NCI-H1105 treated with DMSO at 0.1 percent for 48 hours (cell line): ENCODE measurements around the gene LRIF1.
"Not testable (repeated sequence)": the region's sequence is repeated elsewhere in the genome, so short reads cannot be mapped to it uniquely, and the experiment has no call there.

ENCODE experiments used
- DNase-seq: peaks from one replicate; lab custom pipeline; 2025; lab: John Stamatoyannopoulos, UW

LRIF1 gene

GRCh38 chr1:110963691-110964454 is at the start of gene LRIF1:
LRIF1 (minus strand) TSS chr1:110963922; CDS start chr1:110963688, 234 bp downstream.
- peak; percentile 94 for DNase-seq

- no peak for DNase-seq
These were observed 44.3 kb upstream of the LRIF1 start for GRCh38 chr1:111008031-111008430.

- no peak for DNase-seq
These were observed 42.8 kb upstream of the LRIF1 start for GRCh38 chr1:111006556-111006955.

- not testable (repeated sequence) for DNase-seq
These were observed 35.9 kb upstream of the LRIF1 start for GRCh38 chr1:110999607-111000006.

GRCh38 chr1:110992329-110992728 is 28.6 kb upstream of the LRIF1 start:
- DNase-seq = peak; percentile 43

- DNase-seq = not testable (repeated sequence)
These were observed 27.6 kb upstream of the LRIF1 start for GRCh38 chr1:110991295-110991694.

GRCh38 chr1:110990541-110990940 is 26.8 kb upstream of the LRIF1 start:
- DNase-seq = no peak

- no peak for DNase-seq
These were observed 22.7 kb upstream of the LRIF1 start for GRCh38 chr1:110986407-110986891.

- no peak for DNase-seq
These were observed 18.6 kb upstream of the LRIF1 start for GRCh38 chr1:110982320-110982719.

GRCh38 chr1:110979154-110979553 is 15.4 kb upstream of the LRIF1 start:
- DNase-seq = no peak

GRCh38 chr1:110976089-110976488 is 12.4 kb upstream of the LRIF1 start:
- DNase-seq = no peak

- no peak for DNase-seq
These were observed 11.5 kb upstream of the LRIF1 start for GRCh38 chr1:110975265-110975664.

GRCh38 chr1:110967256-110967655 is 3.5 kb upstream of the LRIF1 start:
- DNase-seq = no peak

GRCh38 chr1:110964455-110964903 is 757 bp upstream of the LRIF1 start:
- no peak for DNase-seq

- DNase-seq = peak; percentile 21
These were observed 631 bp downstream of the LRIF1 start for GRCh38 chr1:110962892-110963690.

- no peak for DNase-seq
These were observed 1.8 kb downstream of the LRIF1 start for GRCh38 chr1:110961902-110962301.

- DNase-seq = no peak
These were observed 2.8 kb downstream of the LRIF1 start for GRCh38 chr1:110960777-110961420.

- DNase-seq = no peak
These were observed 5.9 kb downstream of the LRIF1 start for GRCh38 chr1:110957798-110958197.

GRCh38 chr1:110956586-110956985 is 7.1 kb downstream of the LRIF1 start:
- DNase-seq = no peak

GRCh38 chr1:110953031-110953430 is 10.7 kb downstream of the LRIF1 start:
- DNase-seq = no peak

GRCh38 chr1:110952031-110952430 is 11.7 kb downstream of the LRIF1 start:
- DNase-seq = no peak

GRCh38 chr1:110951161-110951560 is 12.6 kb downstream of the LRIF1 start:
- DNase-seq = no peak
